Ascending aorta (tissue), 2 donors: ENCODE measurements around the gene SNU13. TPM values are rescaled to one million over a fixed set of nuclear protein-coding genes. Genes with fewer than 3 reads are reported as not detected.
"Not testable (repeated sequence)": the region's sequence is repeated elsewhere in the genome, so short reads cannot be mapped to it uniquely, and the experiment has no call there.

Source experiments
- DNase-seq, 2 donors: peaks; one replicate each; pipeline ENCODE4 v3.0.0-alpha.2; 2019; ENCODE audit warnings: low spot score in 2 of 2
- H3K27ac ChIP-seq, 2 donors: fragments of 200-600 bp; sonication (generic); one replicate each; pipeline ENCODE4 v1.5.1; 2016 to 2017; ENCODE audit warnings: mild to moderate bottlenecking in 1 of 2
- H3K27me3 ChIP-seq: fragments of 200-600 bp; sonication (generic); one replicate; pipeline ENCODE4 v1.5.1; 2017
- H3K36me3 ChIP-seq, 2 donors: fragments of 200-600 bp; sonication (generic); one replicate each; pipeline ENCODE4 v1.5.1; 2016
- H3K4me1 ChIP-seq, 2 donors: fragments of 200-600 bp; sonication (generic); one replicate each; pipeline ENCODE4 v1.5.1; 2016 to 2017; ENCODE audit warnings: mild to moderate bottlenecking in 1 of 2
- H3K4me3 ChIP-seq, 2 donors: fragments of 200-600 bp; sonication (generic); one replicate each; pipeline ENCODE4 v1.5.1; 2016 to 2017; ENCODE audit warnings: mild to moderate bottlenecking in 1 of 2
- H3K9me3 ChIP-seq, 2 donors: fragments of 200-600 bp; sonication (generic); one replicate each; pipeline ENCODE4 v1.5.1; 2016
- intact Hi-C: fragments of 100-400 bp; cut with DNase I; formaldehyde crosslinking; loops from one replicate; pipeline ENCODE4 v1.15.1; 2023
- total RNA-seq: library from RNA; depleted of rRNA; stranded (reverse); fragments of >200 nt; gene quantifications from one replicate; pipeline ENCODE4 v1.1.0, GENCODE V29; 2016
- TF ChIP-seq, protein P1 (sequence below), 3 experiments: fragments of 200-600 bp in 2 of 3; fragments of 450-650 bp in 1 of 3; sonication (generic) in 2 of 3; IDR thresholded peaks; one replicate each; pipeline ENCODE4 v1.5.1; 2016 to 2019; ENCODE audit warnings: antibody characterized with exemption in 3 of 3, mild to moderate bottlenecking in 1 of 3, moderate library complexity in 1 of 3

SNU13 gene
- total RNA-seq, 1 donor from 2014 or later, result 111 TPM

DNA sequence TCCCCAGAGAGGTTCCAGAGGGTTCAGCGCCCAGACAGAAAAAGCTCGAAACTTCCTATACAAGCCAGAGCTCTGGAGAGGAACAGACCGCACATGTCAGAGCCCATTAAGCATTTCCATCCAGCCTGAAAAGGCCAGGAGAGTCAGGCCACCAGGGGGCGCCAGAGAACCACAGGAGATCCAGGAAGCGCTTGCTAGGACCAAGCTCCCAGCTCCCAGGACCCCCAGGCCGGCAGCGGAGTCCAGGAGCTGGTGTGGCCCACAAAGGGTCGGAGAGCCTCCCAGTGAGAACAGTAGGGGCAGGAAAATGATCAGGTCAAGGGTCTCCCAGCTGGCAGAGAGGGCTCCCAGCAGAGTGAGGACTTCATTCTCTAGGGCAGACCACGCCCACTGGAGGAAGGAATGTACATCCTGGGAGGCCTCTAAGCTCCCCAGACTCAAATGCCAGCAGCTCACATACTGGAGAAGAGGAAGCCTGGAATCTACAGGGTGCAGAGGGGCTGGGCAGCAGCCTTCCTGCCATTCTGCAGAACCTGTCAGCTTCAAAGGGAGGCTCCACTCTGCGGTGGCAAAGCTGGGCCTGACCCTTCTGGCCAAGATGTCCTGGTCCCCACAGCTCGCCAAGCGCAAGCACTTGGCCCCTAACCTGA lies 8.6 kb upstream of the SNU13 start:
- DNase-seq, result peak; percentile 49 to 95
- H3K4me3 ChIP-seq, result peak overlapping the region in 1 of 2 donors; percentile 36
- H3K27me3 ChIP-seq, result no peaks in the 10 kb centered on the region
- peak overlapping the region in 1 of 2 donors; percentile 65 for H3K27ac ChIP-seq
- intact Hi-C loops, result loop anchor here (1.0 kb wide), 2 partner anchors 102 to 244 kb away; no protein-coding TSS in a partner anchor
- peaks cover 0 to 7% of the 10 kb centered on the region in 2 donors for H3K36me3 ChIP-seq
- no peaks in the 10 kb centered on the region for H3K9me3 ChIP-seq
- TF ChIP-seq, protein P1, sequence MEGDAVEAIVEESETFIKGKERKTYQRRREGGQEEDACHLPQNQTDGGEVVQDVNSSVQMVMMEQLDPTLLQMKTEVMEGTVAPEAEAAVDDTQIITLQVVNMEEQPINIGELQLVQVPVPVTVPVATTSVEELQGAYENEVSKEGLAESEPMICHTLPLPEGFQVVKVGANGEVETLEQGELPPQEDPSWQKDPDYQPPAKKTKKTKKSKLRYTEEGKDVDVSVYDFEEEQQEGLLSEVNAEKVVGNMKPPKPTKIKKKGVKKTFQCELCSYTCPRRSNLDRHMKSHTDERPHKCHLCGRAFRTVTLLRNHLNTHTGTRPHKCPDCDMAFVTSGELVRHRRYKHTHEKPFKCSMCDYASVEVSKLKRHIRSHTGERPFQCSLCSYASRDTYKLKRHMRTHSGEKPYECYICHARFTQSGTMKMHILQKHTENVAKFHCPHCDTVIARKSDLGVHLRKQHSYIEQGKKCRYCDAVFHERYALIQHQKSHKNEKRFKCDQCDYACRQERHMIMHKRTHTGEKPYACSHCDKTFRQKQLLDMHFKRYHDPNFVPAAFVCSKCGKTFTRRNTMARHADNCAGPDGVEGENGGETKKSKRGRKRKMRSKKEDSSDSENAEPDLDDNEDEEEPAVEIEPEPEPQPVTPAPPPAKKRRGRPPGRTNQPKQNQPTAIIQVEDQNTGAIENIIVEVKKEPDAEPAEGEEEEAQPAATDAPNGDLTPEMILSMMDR (IDR thresholded peaks at IDR 0.05), result peak; percentile 89 to 98 (median 95)
- peaks cover 0 to 8% of the 10 kb centered on the region in 2 donors for H3K4me1 ChIP-seq

DNA sequence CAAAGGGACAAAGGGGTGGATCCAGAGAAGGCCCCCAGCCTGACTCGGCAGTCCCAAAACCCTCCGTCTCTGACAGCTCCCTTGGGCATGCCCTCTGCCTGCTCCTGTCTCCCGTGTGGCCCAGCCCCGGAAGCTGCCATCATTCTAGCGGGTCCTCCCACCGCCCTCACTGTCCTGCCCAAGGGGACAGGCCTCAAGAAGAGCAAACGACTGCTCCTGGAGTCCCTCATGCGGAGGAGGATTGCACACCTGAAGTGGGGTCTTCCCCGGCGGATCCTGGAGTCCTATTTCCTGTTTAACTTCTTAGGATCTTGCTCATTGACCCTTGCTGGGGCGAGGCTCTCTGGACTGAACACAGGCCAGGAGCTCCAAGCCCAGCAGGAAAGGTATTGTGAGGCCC lies 8.0 kb upstream of the SNU13 start:
- no peak overlapping the region for H3K4me3 ChIP-seq
- intact Hi-C loops, result loop anchor here (1.0 kb wide), 2 partner anchors 103 to 245 kb away; no protein-coding TSS in a partner anchor
- no peak for DNase-seq
- no peaks in the 10 kb centered on the region for H3K9me3 ChIP-seq
- TF ChIP-seq, protein P1 (IDR thresholded peaks at IDR 0.05), result no peak
- no peaks in the 10 kb centered on the region for H3K27me3 ChIP-seq
- H3K36me3 ChIP-seq, result peaks cover 0 to 7% of the 10 kb centered on the region in 2 donors
- H3K27ac ChIP-seq, result peak overlapping the region in 1 of 2 donors; percentile 65
- H3K4me1 ChIP-seq, result peaks cover 0 to 8% of the 10 kb centered on the region in 2 donors

DNA sequence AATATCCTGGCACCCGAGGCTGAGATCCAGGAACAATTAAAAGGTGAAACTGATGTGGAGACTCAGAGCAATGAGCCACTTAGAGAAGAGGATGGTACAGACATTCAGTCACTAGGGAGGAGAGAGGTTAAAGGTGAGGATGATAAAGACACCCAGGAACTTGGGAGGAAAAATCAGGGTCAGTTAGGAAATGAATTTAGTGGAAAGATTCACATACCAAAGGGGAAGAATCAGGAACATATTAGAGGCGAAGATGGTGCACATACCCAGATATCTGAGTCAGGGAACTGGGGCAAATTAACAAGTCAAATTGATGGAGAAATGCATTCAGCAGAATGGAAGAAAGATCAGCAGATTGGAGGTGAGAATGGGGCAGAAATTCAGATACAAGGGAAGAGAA lies 6.5 kb upstream of the SNU13 start:
- intact Hi-C loops, result no loop called here
- H3K36me3 ChIP-seq, result peaks cover 0 to 7% of the 10 kb centered on the region in 2 donors
- H3K27me3 ChIP-seq, result no peaks in the 10 kb centered on the region
- H3K4me3 ChIP-seq, result no peak overlapping the region
- H3K9me3 ChIP-seq, result no peaks in the 10 kb centered on the region
- TF ChIP-seq, protein P1 (IDR thresholded peaks at IDR 0.05), result no peak
- DNase-seq, result no peak
- peaks cover 0 to 8% of the 10 kb centered on the region in 2 donors for H3K4me1 ChIP-seq
- no peak overlapping the region for H3K27ac ChIP-seq

DNA sequence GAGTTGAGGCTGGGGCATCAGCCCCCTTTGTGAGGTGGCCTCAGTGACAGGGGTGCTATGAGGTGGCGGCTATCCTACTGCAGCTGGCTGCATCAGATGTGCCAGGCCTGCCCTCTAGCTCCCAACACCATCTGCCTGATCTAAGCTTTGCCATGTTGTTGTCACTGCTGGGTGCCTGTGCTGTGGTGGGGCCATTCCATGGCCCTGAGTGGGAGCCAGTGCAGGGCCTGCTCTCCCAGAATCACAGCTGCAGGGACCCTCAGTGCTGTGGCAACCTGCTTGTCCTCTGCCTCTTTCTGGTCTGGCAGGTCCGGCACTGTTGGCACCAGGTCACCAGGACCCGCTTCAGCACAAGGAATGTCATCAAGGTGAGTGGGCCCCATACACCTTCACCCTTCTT lies 1.8 kb upstream of the SNU13 start:
- Histone ChIP-seq H3K27ac (peak overlapping the region in 1 of 2 donors; percentile 97), H3K9me3 (no peaks in the 10 kb centered on the region), H3K4me1 (peaks cover 0 to 12% of the 10 kb centered on the region in 2 donors), H3K36me3 (peaks cover 0 to 7% of the 10 kb centered on the region in 2 donors), H3K4me3 (no peak overlapping the region), H3K27me3 (no peaks in the 10 kb centered on the region)
- DNase-seq, result no peak
- intact Hi-C loops, result no loop called here
- TF ChIP-seq, protein P1 (IDR thresholded peaks at IDR 0.05), result no peak

DNA sequence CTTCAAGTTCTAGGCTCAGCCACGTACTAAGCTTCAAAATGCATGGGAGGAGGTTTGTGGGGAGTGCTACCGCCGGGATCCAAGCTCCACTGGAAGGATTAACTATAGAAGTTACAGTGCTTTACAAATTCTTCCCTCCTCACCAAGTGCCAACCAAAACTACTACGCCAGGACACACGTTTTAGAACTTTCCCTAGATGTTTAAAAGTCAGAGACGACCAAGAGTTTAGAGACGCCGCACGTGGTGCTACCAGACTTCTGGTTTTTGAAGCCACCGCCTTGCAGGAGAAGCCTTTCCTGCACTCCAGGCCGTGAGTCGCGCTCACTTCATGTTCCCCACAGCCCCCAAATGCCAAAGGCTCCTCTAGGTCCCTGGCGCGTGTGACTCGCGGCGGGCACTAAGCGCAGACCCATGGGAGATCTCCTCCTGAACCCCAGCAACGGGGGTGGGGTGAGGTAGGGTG lies 734 bp downstream of the SNU13 start:
- DNase-seq, result no peak
- Histone ChIP-seq H3K36me3 (no peaks in the 10 kb centered on the region), H3K27ac (peak overlapping the region; percentile 97 to 99), H3K9me3 (no peaks in the 10 kb centered on the region), H3K27me3 (no peaks in the 10 kb centered on the region), H3K4me3 (peak overlapping the region; percentile 81 to 84), H3K4me1 (peaks cover 0 to 12% of the 10 kb centered on the region in 2 donors)
- TF ChIP-seq, protein P1 (IDR thresholded peaks at IDR 0.05), result no peak
- intact Hi-C loops, result loop anchor here (2.0 kb wide), 3 partner anchors 21 to 259 kb away; partner anchors contain the start of genes CENPM and SREBF2

DNA sequence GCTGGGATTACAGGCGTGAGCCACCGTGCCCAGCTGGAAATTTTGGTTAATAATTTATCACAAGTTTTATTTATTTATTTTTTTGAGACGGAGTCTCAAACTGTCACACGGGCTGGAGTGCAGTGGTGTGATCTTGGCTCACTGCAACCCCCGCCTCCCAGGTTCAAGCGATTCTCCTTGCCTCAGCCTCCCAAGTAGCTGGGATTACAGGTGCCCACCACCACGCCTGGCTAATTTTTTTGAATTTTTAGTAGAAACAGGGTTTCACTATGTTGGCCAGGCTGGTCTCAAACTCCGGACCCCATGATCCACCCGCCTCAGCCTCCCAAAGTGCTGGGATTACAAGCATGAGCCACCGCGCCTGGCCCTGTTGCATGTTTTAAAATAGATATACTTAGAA lies 1.8 kb downstream of the SNU13 start:
- H3K27me3 ChIP-seq, H3K9me3 ChIP-seq, H3K27ac ChIP-seq, H3K36me3 ChIP-seq, DNase-seq, intact Hi-C loops: not testable (repeated sequence)
- H3K4me1 ChIP-seq, result peaks cover 0 to 12% of the 10 kb centered on the region in 2 donors
- H3K4me3 ChIP-seq, result peak overlapping the region in 1 of 2 donors; percentile 84
